Measurements from ENCODE around the gene CRTAP.

DNA sequence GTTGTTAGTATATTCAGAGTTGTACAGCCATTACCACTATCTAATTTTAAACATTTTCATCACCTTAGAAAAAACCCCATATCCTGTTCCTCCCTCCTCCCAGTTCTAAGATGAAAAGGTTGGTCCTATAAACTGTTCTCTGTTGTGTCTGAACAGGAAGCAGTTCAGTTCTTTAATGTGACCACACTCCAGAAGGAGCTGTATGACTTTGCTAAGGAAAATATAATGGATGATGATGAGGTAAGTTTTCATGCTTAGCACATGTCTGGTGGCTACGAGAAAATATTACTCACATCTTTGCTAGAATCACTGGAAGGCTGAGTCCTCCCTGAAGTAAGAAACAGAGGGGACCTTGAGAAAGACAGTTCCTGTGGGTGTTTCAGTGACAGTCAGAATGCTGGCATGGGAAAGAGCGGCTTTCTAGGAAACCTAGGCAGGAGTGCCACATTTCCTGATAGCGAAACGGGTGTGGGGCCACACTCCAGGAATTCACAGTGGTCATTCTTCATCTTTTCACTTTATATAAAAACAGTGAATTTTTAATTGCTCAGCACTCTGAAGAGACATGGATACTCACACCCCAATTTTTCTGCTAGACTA, 20.3 kb downstream of the CRTAP start:
- TF ChIP-seq CTCF (IDR thresholded peaks at IDR 0.05) (no peak), EP300 (IDR thresholded peaks at IDR 0.05) (no peak), POLR2AphosphoS5 (IDR thresholded peaks at IDR 0.05) (no peak)
